GM12878 (cell line): ENCODE measurements around the gene FOLR2. TPM values are rescaled to one million over a fixed set of nuclear protein-coding genes. Genes with fewer than 3 reads are reported as not detected.

ENCODE experiments used
- ATAC-seq: fragments of 200-7000 bp; cut with Tn5 transposase; 3 replicates; pipeline ENCODE4 v1.9.1; 2020; ENCODE audit warnings: mild to moderate bottlenecking, moderate library complexity
- BruUV-seq: library from RNA; stranded (reverse); fragments of 400-500 nt; replicated peaks from 2 replicates; lab custom pipeline; 2021; lab: Mats Ljungman, UMichigan
- CTCF ChIA-PET: fragments of 300-600 bp; sonication (Branson Sonifier 250); formaldehyde crosslinking; extraction: SDS; loops from one replicate; lab custom pipeline; 2021; ENCODE audit warnings: inconsistent platforms; lab: Yijun Ruan, JAX
- POLR2A ChIA-PET: fragments of 350-600 bp; formaldehyde crosslinking; extraction: SDS; loops from one replicate; lab custom pipeline; 2021; ENCODE audit warnings: inconsistent platforms; lab: Charles Lee
- RAD21 ChIA-PET: fragments of 300-600 bp; sonication (Branson Sonifier 250); formaldehyde crosslinking; loops from one replicate; lab custom pipeline; 2023; ENCODE audit warnings: antibody characterized with exemption; ENCODE audit not compliant: unreplicated experiment; lab: Charles Lee
- SMC1A ChIA-PET: fragments of 300-600 bp; sonication (Branson Sonifier 250); formaldehyde crosslinking; loops from one replicate; lab custom pipeline; 2023; ENCODE audit not compliant: unreplicated experiment, uncharacterized antibody; lab: Charles Lee
- DNase-seq: peaks from one replicate; pipeline ENCODE4 v3.0.0-alpha.2; 2011; ENCODE audit warnings: low read depth, low spot score
- FAIRE-seq: peaks from 3 replicates; lab custom pipeline; 2011; peaks lifted over from hg19 to GRCh38; lab: Jason Lieb, UNC
- H2AFZ ChIP-seq: 2 replicates; pipeline ENCODE4 v1.6.0; 2011; ENCODE audit warnings: low read depth, low read length, control low read depth; ENCODE audit not compliant: control insufficient read depth
- H3K27ac ChIP-seq: 2 replicates; pipeline ENCODE4 v1.5.1; 2011; ENCODE audit warnings: control low read depth; ENCODE audit not compliant: control insufficient read depth, insufficient read depth
- H3K27me3 ChIP-seq, 2 experiments: replicated peaks in 1 of 2; 2 replicates each; pipeline versions ENCODE4 v1.6.0 to v1.6.1; 2011; ENCODE audit warnings: low read length in 1 of 2; ENCODE audit not compliant: control insufficient read depth in 2 of 2, insufficient read depth in 2 of 2
- H3K36me3 ChIP-seq, 2 experiments: 2 replicates each; pipeline ENCODE4 v1.5.1; 2011; ENCODE audit warnings: low read length in 1 of 2; ENCODE audit not compliant: control insufficient read depth in 2 of 2, insufficient read depth in 2 of 2
- H3K4me1 ChIP-seq: 2 replicates; pipeline ENCODE4 v1.6.1; 2011; ENCODE audit warnings: mild to moderate bottlenecking, low read length, moderate library complexity, mixed read lengths; ENCODE audit not compliant: control insufficient read depth, insufficient read depth
- H3K4me2 ChIP-seq: 2 replicates; pipeline ENCODE4 v1.6.0; 2011; ENCODE audit warnings: control low read depth; ENCODE audit not compliant: control insufficient read depth, insufficient read depth
- H3K4me3 ChIP-seq: fragments of 200-600 bp; sonication (generic); 2 replicates; pipeline ENCODE4 v1.5.1; 2016
- H3K79me2 ChIP-seq: 2 replicates; pipeline ENCODE4 v1.6.0; 2011; ENCODE audit warnings: low read length; ENCODE audit not compliant: control insufficient read depth, insufficient read depth
- H3K9ac ChIP-seq: 2 replicates; pipeline ENCODE4 v1.8.0; 2011; ENCODE audit warnings: low read length, control low read depth, mixed read lengths; ENCODE audit not compliant: control insufficient read depth, insufficient read depth
- H3K9me3 ChIP-seq: replicated peaks from 3 replicates; pipeline ENCODE4 v1.5.1; 2011; ENCODE audit warnings: mild to moderate bottlenecking, low read length; ENCODE audit not compliant: control insufficient read depth, insufficient read depth
- H4K20me1 ChIP-seq: 2 replicates; pipeline ENCODE4 v1.6.0; 2011; ENCODE audit not compliant: control insufficient read depth, insufficient read depth
- BCL11A ChIP-seq: IDR thresholded peaks from 2 replicates; pipeline ENCODE4 v1.6.1; 2011; ENCODE audit warnings: low read depth, low read length
- EED ChIP-seq: sonication (generic); IDR thresholded peaks from 2 replicates; pipeline ENCODE4 v1.6.1; 2016; ENCODE audit warnings: antibody characterized with exemption, low read depth
- FOS ChIP-seq: IDR thresholded peaks from 3 replicates; pipeline ENCODE4 v1.6.1; 2011; ENCODE audit warnings: borderline replicate concordance; ENCODE audit not compliant: insufficient read length; ENCODE audit errors: extremely low read depth
- GABPA ChIP-seq: IDR thresholded peaks from 2 replicates; pipeline ENCODE4 v1.6.1; 2014; ENCODE audit warnings: antibody characterized with exemption, low read depth, mild to moderate bottlenecking, inconsistent platforms
- JUNB ChIP-seq: IDR thresholded peaks from 2 replicates; pipeline ENCODE4 v1.6.1; 2016; ENCODE audit warnings: antibody characterized with exemption, mild to moderate bottlenecking
- ZNF274 ChIP-seq: IDR thresholded peaks from one replicate; pipeline ENCODE4 v1.8.0; 2011; ENCODE audit not compliant: insufficient read length, insufficient read depth
- WGBS: methylation state at CpG from one replicate; pipeline ENCODE4 v1.1.6; 2016; ENCODE audit warnings: low lambda C conversion rate; ENCODE audit not compliant: insufficient replicate concordance, insufficient coverage; ENCODE audit errors: missing lambda C conversion rate; 5-methylcytosine and 5-hydroxymethylcytosine counted together
- in situ Hi-C: fragments of 300-500 bp; cut with MboI; formaldehyde crosslinking; loops from 9 replicates; pipeline ENCODE4 v1.14.3; 2018; ENCODE audit warnings: mixed read lengths
- intact Hi-C: fragments of 100-400 bp; cut with micrococcal nuclease; formaldehyde crosslinking; loops from one replicate; pipeline ENCODE4 v1.14.2; 2022; ENCODE audit not compliant: unreplicated experiment
- polyA plus RNA-seq, 11 experiments: library from polyadenylated mRNA; depleted of rRNA in 4 of 11; unstranded in 6 of 11; stranded (reverse) in 5 of 11; fragments of >200 nt; fragmentation: Nextera tagmentation in 4 of 11; fragmentation: Illumina TruSeq in 1 of 11; extraction: Ambion mirVana in 4 of 11; extraction: Trizol in 1 of 11; gene quantifications; 1 replicate in 1 of 11; 2 replicates in 10 of 11; pipeline versions ENCODE4 v1.2.1 to v1.2.3, GENCODE V29; 2011 to 2016; ENCODE audit warnings: inconsistent platforms in 2 of 11, missing spikeins in 2 of 11, low read depth in 1 of 11
- total RNA-seq, 4 experiments: library from RNA; depleted of rRNA in 3 of 4; stranded (reverse); fragments of >200 nt in 3 of 4; fragmentation: Illumina TruSeq in 1 of 4; extraction: Trizol in 1 of 4; gene quantifications; 2 replicates each; pipeline versions ENCODE4 v1.2.1 to v1.2.3, GENCODE V29; 2013 to 2021
- TF ChIP-seq, protein P1 (sequence below): IDR thresholded peaks from 2 replicates; pipeline ENCODE4 v1.6.1; 2012; ENCODE audit warnings: low read depth, low read length, improper control_type of control experiment
- TF ChIP-seq, protein P2 (sequence below): IDR thresholded peaks from 2 replicates; pipeline ENCODE4 v1.6.1; 2012; ENCODE audit warnings: improper control_type of control experiment, low read depth, low read length; ENCODE audit not compliant: insufficient replicate concordance
- TF ChIP-seq, protein P3 (sequence below): IDR thresholded peaks from 2 replicates; pipeline ENCODE4 v1.6.1; 2011; ENCODE audit warnings: mild to moderate bottlenecking, low read depth, low read length, moderate library complexity; ENCODE audit not compliant: insufficient replicate concordance
- TF ChIP-seq, protein P4 (sequence below): fragments of 450-650 bp; IDR thresholded peaks from 2 replicates; pipeline ENCODE4 v1.6.1; 2018; ENCODE audit warnings: borderline replicate concordance, mild to moderate bottlenecking; ENCODE audit not compliant: partially characterized antibody

Gene FOLR2
- total and polyA plus RNA-seq, 10 of the 15 experiments (the other 5 are each of a cell fraction or from before 2014, with no cell fraction given), result 0.10 to 11.1 (median 1.9) TPM

GRCh38 chr11:72179049-72179803, 37.4 kb upstream of the FOLR2 start (continued):
- TF ChIP-seq, protein P1, sequence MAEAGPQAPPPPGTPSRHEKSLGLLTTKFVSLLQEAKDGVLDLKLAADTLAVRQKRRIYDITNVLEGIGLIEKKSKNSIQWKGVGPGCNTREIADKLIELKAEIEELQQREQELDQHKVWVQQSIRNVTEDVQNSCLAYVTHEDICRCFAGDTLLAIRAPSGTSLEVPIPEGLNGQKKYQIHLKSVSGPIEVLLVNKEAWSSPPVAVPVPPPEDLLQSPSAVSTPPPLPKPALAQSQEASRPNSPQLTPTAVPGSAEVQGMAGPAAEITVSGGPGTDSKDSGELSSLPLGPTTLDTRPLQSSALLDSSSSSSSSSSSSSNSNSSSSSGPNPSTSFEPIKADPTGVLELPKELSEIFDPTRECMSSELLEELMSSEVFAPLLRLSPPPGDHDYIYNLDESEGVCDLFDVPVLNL, result no peak
- no peak for TF ChIP-seq ZNF274
- no peak for TF ChIP-seq GABPA

DNA sequence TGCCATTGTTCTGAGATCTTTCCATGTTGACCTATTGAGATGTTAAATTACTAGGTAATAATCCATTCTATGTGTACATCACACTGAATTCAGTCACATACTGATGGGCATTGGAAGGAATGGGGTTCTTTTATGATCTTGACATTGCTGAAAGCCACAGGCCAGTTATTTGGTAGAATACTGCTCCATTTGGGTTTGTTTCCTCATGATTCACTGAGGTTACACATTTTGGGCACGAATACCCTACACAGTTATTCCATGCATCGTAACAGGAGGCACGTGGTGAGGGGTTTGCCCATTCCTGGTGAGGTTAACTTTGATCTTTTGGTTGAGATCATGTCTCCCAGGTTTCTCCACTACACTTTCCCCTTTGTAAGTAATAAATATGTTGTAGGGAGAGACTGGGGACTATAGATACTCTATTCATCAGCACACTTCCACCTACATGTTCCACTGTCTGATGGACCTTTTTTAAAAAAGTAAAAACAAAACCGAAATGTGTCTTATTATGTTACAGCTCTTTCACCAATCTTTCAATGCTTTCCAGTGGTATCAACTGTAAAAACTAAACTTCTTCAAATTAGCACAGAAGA, 36.7 kb upstream of the FOLR2 start:
- no peaks in the 10 kb centered on the region for H4K20me1 ChIP-seq
- no peak overlapping the region for H2AFZ ChIP-seq
- no peak overlapping the region for H3K27ac ChIP-seq
- in situ Hi-C loops (no loop called here), intact Hi-C loops (no loop called here)
- CTCF ChIA-PET, result interaction anchor here (0.7 to 1.8 kb wide), 4 partner anchors 12 to 235 kb away, joined by 3 to 7 read pairs (median 4); no protein-coding TSS in a partner anchor
- H3K9me3 ChIP-seq, result no peaks in the 10 kb centered on the region
- 0% methylated on average over 4 of the region's 4 CpGs for WGBS
- no peak for FAIRE-seq
- H3K4me3 ChIP-seq, result no peak overlapping the region
- no peak overlapping the region for H3K4me2 ChIP-seq
- SMC1A ChIA-PET, result interaction anchor here (1.7 kb wide), 1 partner anchor 13 kb away, joined by 5 read pairs; no protein-coding TSS in a partner anchor
- RAD21 ChIA-PET, result interaction anchor here (0.9 to 1.1 kb wide), 2 partner anchors 235 to 275 kb away, joined by 3 read pairs; no protein-coding TSS in a partner anchor
- no peak for ATAC-seq
- H3K4me1 ChIP-seq, result peaks cover 5% of the 10 kb centered on the region; the same call in 1 of the 2 replicates
- no peaks in the 10 kb centered on the region; a peak in 1 of 4 replicates for H3K27me3 ChIP-seq
- H3K36me3 ChIP-seq, result no peaks in the 10 kb centered on the region
- no peak for DNase-seq
- no TSS peak for BruUV-seq
- no peak overlapping the region for H3K9ac ChIP-seq
- H3K79me2 ChIP-seq, result no peaks in the 10 kb centered on the region
- POLR2A ChIA-PET, result no interaction called here
- TF ChIP-seq, protein P2, sequence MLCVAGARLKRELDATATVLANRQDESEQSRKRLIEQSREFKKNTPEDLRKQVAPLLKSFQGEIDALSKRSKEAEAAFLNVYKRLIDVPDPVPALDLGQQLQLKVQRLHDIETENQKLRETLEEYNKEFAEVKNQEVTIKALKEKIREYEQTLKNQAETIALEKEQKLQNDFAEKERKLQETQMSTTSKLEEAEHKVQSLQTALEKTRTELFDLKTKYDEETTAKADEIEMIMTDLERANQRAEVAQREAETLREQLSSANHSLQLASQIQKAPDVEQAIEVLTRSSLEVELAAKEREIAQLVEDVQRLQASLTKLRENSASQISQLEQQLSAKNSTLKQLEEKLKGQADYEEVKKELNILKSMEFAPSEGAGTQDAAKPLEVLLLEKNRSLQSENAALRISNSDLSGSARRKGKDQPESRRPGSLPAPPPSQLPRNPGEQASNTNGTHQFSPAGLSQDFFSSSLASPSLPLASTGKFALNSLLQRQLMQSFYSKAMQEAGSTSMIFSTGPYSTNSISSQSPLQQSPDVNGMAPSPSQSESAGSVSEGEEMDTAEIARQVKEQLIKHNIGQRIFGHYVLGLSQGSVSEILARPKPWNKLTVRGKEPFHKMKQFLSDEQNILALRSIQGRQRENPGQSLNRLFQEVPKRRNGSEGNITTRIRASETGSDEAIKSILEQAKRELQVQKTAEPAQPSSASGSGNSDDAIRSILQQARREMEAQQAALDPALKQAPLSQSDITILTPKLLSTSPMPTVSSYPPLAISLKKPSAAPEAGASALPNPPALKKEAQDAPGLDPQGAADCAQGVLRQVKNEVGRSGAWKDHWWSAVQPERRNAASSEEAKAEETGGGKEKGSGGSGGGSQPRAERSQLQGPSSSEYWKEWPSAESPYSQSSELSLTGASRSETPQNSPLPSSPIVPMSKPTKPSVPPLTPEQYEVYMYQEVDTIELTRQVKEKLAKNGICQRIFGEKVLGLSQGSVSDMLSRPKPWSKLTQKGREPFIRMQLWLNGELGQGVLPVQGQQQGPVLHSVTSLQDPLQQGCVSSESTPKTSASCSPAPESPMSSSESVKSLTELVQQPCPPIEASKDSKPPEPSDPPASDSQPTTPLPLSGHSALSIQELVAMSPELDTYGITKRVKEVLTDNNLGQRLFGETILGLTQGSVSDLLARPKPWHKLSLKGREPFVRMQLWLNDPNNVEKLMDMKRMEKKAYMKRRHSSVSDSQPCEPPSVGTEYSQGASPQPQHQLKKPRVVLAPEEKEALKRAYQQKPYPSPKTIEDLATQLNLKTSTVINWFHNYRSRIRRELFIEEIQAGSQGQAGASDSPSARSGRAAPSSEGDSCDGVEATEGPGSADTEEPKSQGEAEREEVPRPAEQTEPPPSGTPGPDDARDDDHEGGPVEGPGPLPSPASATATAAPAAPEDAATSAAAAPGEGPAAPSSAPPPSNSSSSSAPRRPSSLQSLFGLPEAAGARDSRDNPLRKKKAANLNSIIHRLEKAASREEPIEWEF, result no peak
- TF ChIP-seq FOS (no peak), BCL11A (no peak), JUNB (no peak), EED (no peak)
- TF ChIP-seq, protein P3, sequence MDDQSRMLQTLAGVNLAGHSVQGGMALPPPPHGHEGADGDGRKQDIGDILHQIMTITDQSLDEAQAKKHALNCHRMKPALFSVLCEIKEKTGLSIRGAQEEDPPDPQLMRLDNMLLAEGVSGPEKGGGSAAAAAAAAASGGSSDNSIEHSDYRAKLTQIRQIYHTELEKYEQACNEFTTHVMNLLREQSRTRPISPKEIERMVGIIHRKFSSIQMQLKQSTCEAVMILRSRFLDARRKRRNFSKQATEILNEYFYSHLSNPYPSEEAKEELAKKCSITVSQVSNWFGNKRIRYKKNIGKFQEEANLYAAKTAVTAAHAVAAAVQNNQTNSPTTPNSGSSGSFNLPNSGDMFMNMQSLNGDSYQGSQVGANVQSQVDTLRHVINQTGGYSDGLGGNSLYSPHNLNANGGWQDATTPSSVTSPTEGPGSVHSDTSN, result no peak
- TF ChIP-seq, protein P4, sequence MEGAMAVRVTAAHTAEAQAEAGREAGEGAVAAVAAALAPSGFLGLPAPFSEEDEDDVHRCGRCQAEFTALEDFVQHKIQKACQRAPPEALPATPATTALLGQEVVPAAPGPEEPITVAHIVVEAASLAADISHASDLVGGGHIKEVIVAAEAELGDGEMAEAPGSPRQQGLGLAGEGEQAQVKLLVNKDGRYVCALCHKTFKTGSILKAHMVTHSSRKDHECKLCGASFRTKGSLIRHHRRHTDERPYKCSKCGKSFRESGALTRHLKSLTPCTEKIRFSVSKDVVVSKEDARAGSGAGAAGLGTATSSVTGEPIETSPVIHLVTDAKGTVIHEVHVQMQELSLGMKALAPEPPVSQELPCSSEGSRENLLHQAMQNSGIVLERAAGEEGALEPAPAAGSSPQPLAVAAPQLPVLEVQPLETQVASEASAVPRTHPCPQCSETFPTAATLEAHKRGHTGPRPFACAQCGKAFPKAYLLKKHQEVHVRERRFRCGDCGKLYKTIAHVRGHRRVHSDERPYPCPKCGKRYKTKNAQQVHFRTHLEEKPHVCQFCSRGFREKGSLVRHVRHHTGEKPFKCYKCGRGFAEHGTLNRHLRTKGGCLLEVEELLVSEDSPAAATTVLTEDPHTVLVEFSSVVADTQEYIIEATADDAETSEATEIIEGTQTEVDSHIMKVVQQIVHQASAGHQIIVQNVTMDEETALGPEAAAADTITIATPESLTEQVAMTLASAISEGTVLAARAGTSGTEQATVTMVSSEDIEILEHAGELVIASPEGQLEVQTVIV, result no peak
